CD4-positive, alpha-beta T cell treated with Interleukin-17A for 4 hours (primary cell): ENCODE data around the gene MISFA.
"Not testable (repeated sequence)": the region's sequence is repeated elsewhere in the genome, so short reads cannot be mapped to it uniquely, and the experiment has no call there.

ENCODE experiments used
- DNase-seq: peaks from one replicate; pipeline ENCODE4 v3.0.0-alpha.2; 2020; ENCODE audit warnings: mixed read lengths

MISFA gene

GRCh38 chr11:18618342-18619025 lies 18.9 kb downstream of the MISFA start:
- no peak for DNase-seq

- DNase-seq = no peak
Measured at GRCh38 chr11:18623707-18624106, 24.1 kb downstream of the MISFA start.

- no peak for DNase-seq
Measured at GRCh38 chr11:18624161-18624560, 24.6 kb downstream of the MISFA start.

GRCh38 chr11:18632841-18633240 lies 33.3 kb downstream of the MISFA start:
- DNase-seq = no peak

- peak; percentile 11 for DNase-seq
Measured at GRCh38 chr11:18633256-18634139, 33.9 kb downstream of the MISFA start.

- DNase-seq = peak; percentile 97
Measured at GRCh38 chr11:18634140-18635032, 34.8 kb downstream of the MISFA start, which contains the start of gene SPTY2D1. Gene SPTY2D1, minus strand, starts transcription at chr11:18634342. Its CDS starts 85 bp downstream, at chr11:18634257.

- no peak for DNase-seq
Measured at GRCh38 chr11:18641677-18642076, 42.1 kb downstream of the MISFA start.

GRCh38 chr11:18643034-18643433 lies 43.4 kb downstream of the MISFA start:
- not testable (repeated sequence) for DNase-seq

GRCh38 chr11:18650353-18650752 lies 50.8 kb downstream of the MISFA start:
- no peak for DNase-seq

- DNase-seq = peak; percentile 45
Measured at GRCh38 chr11:18650859-18651557, 51.4 kb downstream of the MISFA start.
